NB4 (cell line): Measurements from ENCODE around the gene MMEL1.

Experiments used
- DNase-seq: peaks from one replicate; pipeline ENCODE4 v3.0.0; 2010; ENCODE audit warnings: low read depth
- H3K4me3 ChIP-seq: one replicate; pipeline ENCODE4 v1.5.1; 2011; ENCODE audit warnings: mild to moderate bottlenecking, low read depth, low read length, moderate library complexity
- MYC ChIP-seq: IDR thresholded peaks from 2 replicates; pipeline ENCODE4 v1.6.1; 2011; ENCODE audit warnings: low read depth, low read length
- POLR2A ChIP-seq: IDR thresholded peaks from 2 replicates; pipeline ENCODE4 v1.6.1; 2011; ENCODE audit warnings: mild to moderate bottlenecking; ENCODE audit not compliant: insufficient read length; ENCODE audit errors: extremely low read depth
- TF ChIP-seq, protein P1 (sequence below): IDR thresholded peaks from 2 replicates; pipeline ENCODE4 v1.6.1; 2011; ENCODE audit warnings: low read depth, low read length
- TF ChIP-seq, protein P2 (sequence below): IDR thresholded peaks from one replicate; pipeline ENCODE4 v1.5.1; 2012; ENCODE audit warnings: low read depth, low read length

The MMEL1 gene

DNA sequence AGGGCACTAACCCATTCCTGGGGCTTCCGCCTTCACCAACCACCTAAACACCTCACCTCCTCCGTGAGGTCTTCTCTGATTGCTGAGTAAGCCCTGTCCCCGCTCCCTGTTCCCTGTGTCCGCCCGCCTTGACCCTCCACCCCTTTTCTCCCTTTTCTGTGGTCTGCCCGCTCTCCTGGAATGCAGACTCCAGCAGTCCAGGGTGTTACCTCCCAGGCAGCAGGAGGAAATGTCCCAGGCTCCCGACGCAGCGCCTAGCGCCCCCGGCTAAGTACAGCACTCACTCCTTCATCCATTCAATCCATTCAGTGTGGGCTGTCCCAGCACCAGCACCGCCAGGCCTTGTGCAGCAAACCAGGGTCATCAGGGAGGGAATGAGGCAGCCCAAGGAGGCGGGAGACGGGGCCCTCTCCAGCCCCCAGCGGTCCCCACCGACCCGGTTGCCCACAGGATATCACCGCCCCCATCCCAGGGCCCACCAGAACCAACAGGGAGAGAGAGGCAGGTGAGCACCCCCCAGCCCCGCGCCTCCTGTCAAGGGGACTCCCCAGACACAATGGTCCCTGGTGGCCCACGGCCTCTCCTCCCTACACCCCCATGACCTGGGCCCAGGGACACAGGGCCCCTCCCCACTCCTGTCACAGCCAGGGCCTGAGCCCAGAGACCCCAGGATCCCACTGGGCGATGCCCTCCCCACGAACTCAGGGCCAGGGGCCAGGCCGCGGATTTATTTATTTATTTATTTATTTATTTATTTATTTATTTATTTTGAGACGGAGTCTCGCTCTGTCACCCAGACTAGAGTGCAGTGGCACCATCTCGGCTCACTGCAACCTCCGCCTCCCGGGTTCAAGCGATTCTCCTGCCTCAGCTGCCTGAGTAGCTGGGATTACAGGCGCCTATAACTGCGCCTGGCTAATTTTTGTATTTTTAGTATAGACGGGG, 66.4 kb downstream of the MMEL1 start:
- TF ChIP-seq MYC, result no peak
- no peak for TF ChIP-seq POLR2A
- TF ChIP-seq, protein P1, sequence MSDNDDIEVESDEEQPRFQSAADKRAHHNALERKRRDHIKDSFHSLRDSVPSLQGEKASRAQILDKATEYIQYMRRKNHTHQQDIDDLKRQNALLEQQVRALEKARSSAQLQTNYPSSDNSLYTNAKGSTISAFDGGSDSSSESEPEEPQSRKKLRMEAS, result no peak
- TF ChIP-seq, protein P2, sequence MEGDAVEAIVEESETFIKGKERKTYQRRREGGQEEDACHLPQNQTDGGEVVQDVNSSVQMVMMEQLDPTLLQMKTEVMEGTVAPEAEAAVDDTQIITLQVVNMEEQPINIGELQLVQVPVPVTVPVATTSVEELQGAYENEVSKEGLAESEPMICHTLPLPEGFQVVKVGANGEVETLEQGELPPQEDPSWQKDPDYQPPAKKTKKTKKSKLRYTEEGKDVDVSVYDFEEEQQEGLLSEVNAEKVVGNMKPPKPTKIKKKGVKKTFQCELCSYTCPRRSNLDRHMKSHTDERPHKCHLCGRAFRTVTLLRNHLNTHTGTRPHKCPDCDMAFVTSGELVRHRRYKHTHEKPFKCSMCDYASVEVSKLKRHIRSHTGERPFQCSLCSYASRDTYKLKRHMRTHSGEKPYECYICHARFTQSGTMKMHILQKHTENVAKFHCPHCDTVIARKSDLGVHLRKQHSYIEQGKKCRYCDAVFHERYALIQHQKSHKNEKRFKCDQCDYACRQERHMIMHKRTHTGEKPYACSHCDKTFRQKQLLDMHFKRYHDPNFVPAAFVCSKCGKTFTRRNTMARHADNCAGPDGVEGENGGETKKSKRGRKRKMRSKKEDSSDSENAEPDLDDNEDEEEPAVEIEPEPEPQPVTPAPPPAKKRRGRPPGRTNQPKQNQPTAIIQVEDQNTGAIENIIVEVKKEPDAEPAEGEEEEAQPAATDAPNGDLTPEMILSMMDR, result no peak
- no peak for DNase-seq
- H3K4me3 ChIP-seq, result no peak overlapping the region

DNA sequence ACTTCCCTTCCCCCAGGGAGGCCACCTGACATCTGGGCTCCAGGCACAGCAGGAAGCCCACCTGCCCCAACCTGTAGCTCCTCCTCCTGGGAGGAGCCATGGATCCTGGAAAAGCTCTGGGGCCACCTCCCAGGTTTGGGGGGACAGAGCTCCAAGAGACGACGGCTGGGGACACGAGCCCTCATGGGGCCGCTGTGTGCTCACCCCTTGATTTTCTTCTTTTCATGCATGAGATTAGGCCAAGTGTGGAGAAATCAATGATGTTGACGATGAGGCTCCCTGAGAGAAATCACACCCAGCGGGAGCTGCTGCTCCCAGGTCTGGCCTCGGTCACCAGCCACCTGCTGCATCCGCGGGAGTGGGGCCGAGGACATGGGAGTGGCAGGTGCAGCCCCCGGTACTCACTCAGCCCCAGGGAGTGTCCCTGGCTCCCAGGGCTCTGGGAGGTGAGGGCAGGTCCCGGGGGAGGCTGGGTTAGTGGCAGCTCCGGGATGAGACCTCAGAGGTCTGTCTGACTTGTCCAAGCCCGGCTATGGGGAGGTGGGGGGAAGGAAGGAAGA, 67.9 kb downstream of the MMEL1 start:
- H3K4me3 ChIP-seq, result no peak overlapping the region
- DNase-seq, result no peak
- TF ChIP-seq, protein P2, result no peak

DNA sequence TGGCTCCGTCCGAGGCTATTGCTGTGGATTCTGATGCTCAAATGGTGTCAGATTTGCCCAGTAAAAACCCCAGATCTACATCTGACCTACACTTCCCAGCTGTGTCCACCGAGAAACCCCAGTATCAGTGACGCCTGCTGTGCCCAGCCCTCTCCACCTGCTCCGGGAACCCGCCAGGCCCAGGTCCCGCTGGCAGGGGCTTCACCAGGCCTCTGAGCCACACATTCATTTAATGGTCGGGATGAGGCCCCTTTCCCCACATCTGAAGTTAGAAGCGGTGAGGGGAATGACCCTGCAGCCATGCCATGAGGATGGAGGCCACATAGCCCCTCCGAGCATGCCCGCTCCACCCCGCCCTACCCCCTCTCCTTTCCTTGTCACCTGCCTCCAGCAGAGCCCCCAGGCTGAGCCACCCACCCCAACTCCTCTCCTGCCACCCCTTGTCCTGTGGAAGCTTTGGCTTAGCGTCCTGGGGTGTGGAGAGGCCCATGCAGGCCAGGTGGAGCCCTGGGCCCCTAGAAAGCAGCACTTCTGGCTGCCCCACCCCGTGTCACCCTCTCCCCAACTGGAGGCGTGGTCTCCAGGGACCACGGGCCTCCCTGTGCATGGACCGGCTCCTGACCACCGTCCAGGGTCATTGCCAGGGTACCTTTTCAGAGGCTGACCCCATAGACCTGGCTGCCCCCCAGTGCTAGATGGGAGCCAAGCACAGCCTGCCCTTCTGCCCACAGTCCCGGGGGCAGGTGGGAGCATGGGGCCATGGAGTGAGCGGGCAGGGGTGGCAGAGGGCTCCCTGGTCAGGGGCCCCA, 68.6 kb downstream of the MMEL1 start:
- TF ChIP-seq POLR2A (no peak), MYC (no peak)
- TF ChIP-seq, protein P1, result no peak
- TF ChIP-seq, protein P2, result no peak
- H3K4me3 ChIP-seq, result no peak overlapping the region
- no peak for DNase-seq

DNA sequence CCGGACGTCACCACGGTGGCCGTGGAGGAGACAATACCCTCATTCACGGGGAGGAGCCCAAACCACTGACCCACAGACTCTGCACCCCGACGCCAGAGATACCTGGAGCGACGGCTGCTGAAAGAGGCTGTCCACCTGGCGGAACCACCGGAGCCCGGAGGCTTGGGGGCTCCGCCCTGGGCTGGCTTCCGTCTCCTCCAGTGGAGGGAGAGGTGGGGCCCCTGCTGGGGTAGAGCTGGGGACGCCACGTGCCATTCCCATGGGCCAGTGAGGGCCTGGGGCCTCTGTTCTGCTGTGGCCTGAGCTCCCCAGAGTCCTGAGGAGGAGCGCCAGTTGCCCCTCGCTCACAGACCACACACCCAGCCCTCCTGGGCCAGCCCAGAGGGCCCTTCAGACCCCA, 69.6 kb downstream of the MMEL1 start:
- DNase-seq, result no peak
- H3K4me3 ChIP-seq, result no peak overlapping the region
- TF ChIP-seq MYC (no peak), POLR2A (no peak)
- TF ChIP-seq, protein P1, result no peak

DNA sequence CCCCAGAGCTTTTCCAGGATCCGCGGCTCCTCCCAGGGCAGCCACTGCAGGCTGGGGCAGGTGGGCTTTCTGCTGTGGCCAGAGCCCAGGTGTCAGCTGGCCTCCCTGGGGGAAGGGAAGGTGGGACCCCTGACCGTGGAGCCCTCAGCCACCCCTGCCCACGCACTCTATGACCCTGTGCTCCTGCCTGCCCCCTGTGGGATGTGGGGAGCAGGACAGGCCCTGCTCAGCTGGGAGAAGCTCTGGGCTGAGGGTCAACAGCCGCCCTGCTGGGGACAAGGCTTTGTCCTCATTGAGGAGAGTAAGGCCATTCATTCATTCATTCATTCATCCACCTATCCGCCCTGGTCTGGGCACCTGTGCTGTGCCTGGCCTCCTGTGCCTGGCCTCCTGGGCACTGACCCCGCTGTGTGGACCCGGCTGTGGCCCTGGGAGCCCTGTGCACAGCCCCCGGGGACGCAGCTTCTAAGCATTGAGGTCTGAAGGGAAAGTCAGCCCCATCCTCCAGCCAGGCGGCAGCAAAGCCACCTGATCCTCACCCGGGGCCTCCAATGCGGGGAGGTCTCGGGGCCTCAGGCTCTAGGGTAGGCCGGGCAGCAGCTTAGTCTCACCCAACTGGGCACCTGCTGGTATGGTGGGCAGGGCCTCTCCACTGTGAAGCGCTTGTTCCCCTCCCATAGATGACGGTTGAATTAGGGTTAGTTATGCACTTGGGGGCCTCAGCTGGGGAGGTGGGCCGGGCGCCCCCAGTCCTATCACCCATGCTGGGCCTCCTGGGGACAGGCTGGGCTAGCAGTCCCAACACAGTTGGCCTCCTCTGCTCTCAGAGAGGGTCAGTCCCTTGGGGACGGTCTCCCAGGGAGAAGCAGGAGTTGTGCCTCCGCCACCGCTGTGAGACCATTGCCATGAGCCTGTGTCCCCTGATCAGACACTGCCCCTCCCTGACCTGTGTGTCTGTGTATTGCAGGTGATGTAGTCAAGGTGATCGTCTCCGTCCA, 70.6 kb downstream of the MMEL1 start:
- TF ChIP-seq, protein P2, result peak; percentile 45
- TF ChIP-seq, protein P1, result no peak
- TF ChIP-seq POLR2A, result no peak
- no peak for TF ChIP-seq MYC
- DNase-seq, result no peak
- no peak overlapping the region for H3K4me3 ChIP-seq
